GM12878 (cell line): ENCODE data around the gene CTNS. TPM values are rescaled to one million over a fixed set of nuclear protein-coding genes. Genes with fewer than 3 reads are reported as not detected.

Source experiments
- ASH2L ChIP-seq: fragments of 300-600, 200-600 bp; sonication (generic); IDR thresholded peaks from 2 replicates; pipeline ENCODE4 v1.6.1; 2017; ENCODE audit warnings: low read depth, mild to moderate bottlenecking, borderline replicate concordance
- EP300 ChIP-seq, 2 experiments: fragments of 150-350 bp in 1 of 2; IDR thresholded peaks; 2 replicates each; pipeline ENCODE4 v1.6.1; 2011 to 2012; ENCODE audit warnings: low read depth in 2 of 2, low read length in 2 of 2, borderline replicate concordance in 1 of 2, improper control_type of control experiment in 1 of 2, inconsistent platforms in 1 of 2; ENCODE audit not compliant: control insufficient read depth in 1 of 2
- KAT2A ChIP-seq: conservative IDR thresholded peaks from 2 replicates; pipeline ENCODE4 v1.6.1; 2011; ENCODE audit warnings: low read depth, low read length; ENCODE audit not compliant: control insufficient read depth
- KLF5 ChIP-seq: fragments of 450-650 bp; IDR thresholded peaks from 2 replicates; pipeline ENCODE4 v1.6.1; 2014; ENCODE audit warnings: mild to moderate bottlenecking; ENCODE audit not compliant: partially characterized antibody
- LARP7 ChIP-seq: fragments of 450-650 bp; IDR thresholded peaks from 2 replicates; pipeline ENCODE4 v1.6.1; 2017; ENCODE audit warnings: mild to moderate bottlenecking
- MEF2A ChIP-seq: IDR thresholded peaks from 2 replicates; pipeline ENCODE4 v1.6.1; 2011; ENCODE audit warnings: low read depth, mild to moderate bottlenecking, low read length, moderate library complexity; ENCODE audit not compliant: insufficient read depth
- MTA2 ChIP-seq: fragments of 450-650 bp; IDR thresholded peaks from 2 replicates; pipeline ENCODE4 v1.6.1; 2016; ENCODE audit warnings: low read depth, mild to moderate bottlenecking, moderate library complexity
- NFIC ChIP-seq: IDR thresholded peaks from 2 replicates; pipeline ENCODE4 v1.6.1; 2012; ENCODE audit warnings: low read depth, mild to moderate bottlenecking, inconsistent platforms, low read length, moderate library complexity
- NR2C2 ChIP-seq: IDR thresholded peaks from 2 replicates; pipeline ENCODE4 v1.6.1; 2011; ENCODE audit warnings: borderline replicate concordance, low read depth; ENCODE audit not compliant: control insufficient read depth, insufficient read length
- PML ChIP-seq: IDR thresholded peaks from 2 replicates; pipeline ENCODE4 v1.6.1; 2012; ENCODE audit warnings: low read length, inconsistent platforms
- RCOR1 ChIP-seq: conservative IDR thresholded peaks from 2 replicates; pipeline ENCODE4 v1.6.1; 2012; ENCODE audit warnings: low read depth, low read length, improper control_type of control experiment
- STAT1 ChIP-seq: fragments of 450-650 bp; conservative IDR thresholded peaks from 2 replicates; pipeline ENCODE4 v1.6.1; 2014; ENCODE audit warnings: antibody characterized with exemption, mild to moderate bottlenecking
- TARDBP ChIP-seq: IDR thresholded peaks from 2 replicates; pipeline ENCODE4 v1.6.1; 2016; ENCODE audit warnings: borderline replicate concordance
- polyA plus RNA-seq, 11 experiments: library from polyadenylated mRNA; depleted of rRNA in 4 of 11; unstranded in 6 of 11; stranded (reverse) in 5 of 11; fragments of >200 nt; fragmentation: Nextera tagmentation in 4 of 11; fragmentation: Illumina TruSeq in 1 of 11; extraction: Ambion mirVana in 4 of 11; extraction: Trizol in 1 of 11; gene quantifications; 1 replicate in 1 of 11; 2 replicates in 10 of 11; pipeline versions ENCODE4 v1.2.1 to v1.2.3, GENCODE V29; 2011 to 2016; ENCODE audit warnings: inconsistent platforms in 2 of 11, missing spikeins in 2 of 11, low read depth in 1 of 11
- total RNA-seq, 4 experiments: library from RNA; depleted of rRNA in 3 of 4; stranded (reverse); fragments of >200 nt in 3 of 4; fragmentation: Illumina TruSeq in 1 of 4; extraction: Trizol in 1 of 4; gene quantifications; 2 replicates each; pipeline versions ENCODE4 v1.2.1 to v1.2.3, GENCODE V29; 2013 to 2021
- TF ChIP-seq, protein P1 (sequence below): fragments of 450-650 bp; IDR thresholded peaks from 2 replicates; pipeline ENCODE4 v1.6.1; 2017; ENCODE audit warnings: mild to moderate bottlenecking, moderate library complexity
- TF ChIP-seq, protein P2 (sequence below): IDR thresholded peaks from 2 replicates; pipeline ENCODE4 v1.6.1; 2011; ENCODE audit warnings: low read depth, mild to moderate bottlenecking, low read length, moderate library complexity, borderline replicate concordance; ENCODE audit errors: extremely low read depth
- TF ChIP-seq, protein P3 (sequence below): fragments of 450-650 bp; IDR thresholded peaks from 2 replicates; pipeline ENCODE4 v1.6.1; 2016; ENCODE audit warnings: mild to moderate bottlenecking
- TF ChIP-seq, protein P4 (sequence below): IDR thresholded peaks from 2 replicates; pipeline ENCODE4 v1.6.1; 2011; ENCODE audit warnings: mild to moderate bottlenecking, low read depth, low read length, moderate library complexity; ENCODE audit not compliant: insufficient replicate concordance
- TF ChIP-seq, protein P5 (sequence below): IDR thresholded peaks from 2 replicates; pipeline ENCODE4 v1.6.1; 2012; ENCODE audit warnings: low read depth, low read length, improper control_type of control experiment
- TF ChIP-seq, protein P6 (sequence below): fragments of 450-650 bp; IDR thresholded peaks from 2 replicates; pipeline ENCODE4 v1.6.1; 2016; ENCODE audit warnings: mild to moderate bottlenecking

The CTNS gene
- total and polyA plus RNA-seq, 10 of the 15 experiments (the other 5 are each of a cell fraction or from before 2014, with no cell fraction given) = 0.92 to 10.7 (median 6.4) TPM

DNA sequence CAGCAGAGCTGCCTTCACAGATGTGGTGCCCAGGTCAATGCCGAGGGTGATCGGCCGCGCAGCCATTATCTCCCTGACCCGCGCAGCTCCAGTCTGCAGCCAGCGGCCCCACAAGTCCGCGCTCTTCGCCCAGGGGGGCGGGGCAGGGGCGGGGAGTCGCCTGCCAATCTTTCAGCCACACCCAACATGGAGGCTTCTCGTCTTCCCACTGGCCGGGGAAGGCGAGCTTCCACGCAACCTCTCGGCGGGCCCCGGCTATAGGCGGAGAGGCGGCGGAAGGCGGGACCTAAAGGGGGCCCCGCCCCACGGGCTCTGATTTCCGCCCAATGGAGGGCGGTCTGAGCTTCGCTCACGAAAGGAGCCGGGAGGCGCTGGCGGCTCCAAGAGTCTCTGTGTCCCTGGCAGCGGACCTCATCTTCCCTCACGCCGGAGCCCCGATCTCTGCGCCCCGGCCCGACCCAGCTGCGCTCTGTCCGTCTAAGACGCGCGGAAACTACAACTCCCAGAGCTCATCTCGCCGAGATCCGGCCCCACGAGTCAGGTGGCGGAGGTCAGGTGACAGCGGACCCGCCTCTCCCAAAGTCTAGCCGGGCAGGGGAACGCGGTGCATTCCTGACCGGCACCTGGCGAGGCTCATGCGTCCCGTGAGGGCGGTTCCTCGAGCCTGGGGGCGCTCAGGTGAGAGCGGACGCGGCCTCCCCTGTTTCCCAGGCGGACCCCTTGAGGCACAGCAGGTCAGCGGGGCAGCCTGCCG, at the start of gene CTNS, which contains the start of gene SHPK (continued):
- TF ChIP-seq, protein P1, sequence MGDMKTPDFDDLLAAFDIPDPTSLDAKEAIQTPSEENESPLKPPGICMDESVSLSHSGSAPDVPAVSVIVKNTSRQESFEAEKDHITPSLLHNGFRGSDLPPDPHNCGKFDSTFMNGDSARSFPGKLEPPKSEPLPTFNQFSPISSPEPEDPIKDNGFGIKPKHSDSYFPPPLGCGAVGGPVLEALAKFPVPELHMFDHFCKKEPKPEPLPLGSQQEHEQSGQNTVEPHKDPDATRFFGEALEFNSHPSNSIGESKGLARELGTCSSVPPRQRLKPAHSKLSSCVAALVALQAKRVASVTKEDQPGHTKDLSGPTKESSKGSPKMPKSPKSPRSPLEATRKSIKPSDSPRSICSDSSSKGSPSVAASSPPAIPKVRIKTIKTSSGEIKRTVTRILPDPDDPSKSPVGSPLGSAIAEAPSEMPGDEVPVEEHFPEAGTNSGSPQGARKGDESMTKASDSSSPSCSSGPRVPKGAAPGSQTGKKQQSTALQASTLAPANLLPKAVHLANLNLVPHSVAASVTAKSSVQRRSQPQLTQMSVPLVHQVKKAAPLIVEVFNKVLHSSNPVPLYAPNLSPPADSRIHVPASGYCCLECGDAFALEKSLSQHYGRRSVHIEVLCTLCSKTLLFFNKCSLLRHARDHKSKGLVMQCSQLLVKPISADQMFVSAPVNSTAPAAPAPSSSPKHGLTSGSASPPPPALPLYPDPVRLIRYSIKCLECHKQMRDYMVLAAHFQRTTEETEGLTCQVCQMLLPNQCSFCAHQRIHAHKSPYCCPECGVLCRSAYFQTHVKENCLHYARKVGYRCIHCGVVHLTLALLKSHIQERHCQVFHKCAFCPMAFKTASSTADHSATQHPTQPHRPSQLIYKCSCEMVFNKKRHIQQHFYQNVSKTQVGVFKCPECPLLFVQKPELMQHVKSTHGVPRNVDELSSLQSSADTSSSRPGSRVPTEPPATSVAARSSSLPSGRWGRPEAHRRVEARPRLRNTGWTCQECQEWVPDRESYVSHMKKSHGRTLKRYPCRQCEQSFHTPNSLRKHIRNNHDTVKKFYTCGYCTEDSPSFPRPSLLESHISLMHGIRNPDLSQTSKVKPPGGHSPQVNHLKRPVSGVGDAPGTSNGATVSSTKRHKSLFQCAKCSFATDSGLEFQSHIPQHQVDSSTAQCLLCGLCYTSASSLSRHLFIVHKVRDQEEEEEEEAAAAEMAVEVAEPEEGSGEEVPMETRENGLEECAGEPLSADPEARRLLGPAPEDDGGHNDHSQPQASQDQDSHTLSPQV = no peak
- peak; percentile 94 for TF ChIP-seq TARDBP
- TF ChIP-seq, protein P2, sequence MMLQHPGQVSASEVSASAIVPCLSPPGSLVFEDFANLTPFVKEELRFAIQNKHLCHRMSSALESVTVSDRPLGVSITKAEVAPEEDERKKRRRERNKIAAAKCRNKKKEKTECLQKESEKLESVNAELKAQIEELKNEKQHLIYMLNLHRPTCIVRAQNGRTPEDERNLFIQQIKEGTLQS = peak; percentile 98
- no peak for TF ChIP-seq MTA2
- no peak for TF ChIP-seq PML
- TF ChIP-seq EP300 (IDR thresholded peaks at IDR 0.05; ENCODE audit: borderline replicate concordance in 1 of 2, control insufficient read depth in 1 of 2, low read depth in 2 of 2, low read length in 2 of 2) = no peak
- TF ChIP-seq NFIC = no peak
- TF ChIP-seq RCOR1 = no peak
- TF ChIP-seq LARP7 = peak; percentile 93
- TF ChIP-seq, protein P3, sequence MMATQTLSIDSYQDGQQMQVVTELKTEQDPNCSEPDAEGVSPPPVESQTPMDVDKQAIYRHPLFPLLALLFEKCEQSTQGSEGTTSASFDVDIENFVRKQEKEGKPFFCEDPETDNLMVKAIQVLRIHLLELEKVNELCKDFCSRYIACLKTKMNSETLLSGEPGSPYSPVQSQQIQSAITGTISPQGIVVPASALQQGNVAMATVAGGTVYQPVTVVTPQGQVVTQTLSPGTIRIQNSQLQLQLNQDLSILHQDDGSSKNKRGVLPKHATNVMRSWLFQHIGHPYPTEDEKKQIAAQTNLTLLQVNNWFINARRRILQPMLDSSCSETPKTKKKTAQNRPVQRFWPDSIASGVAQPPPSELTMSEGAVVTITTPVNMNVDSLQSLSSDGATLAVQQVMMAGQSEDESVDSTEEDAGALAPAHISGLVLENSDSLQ = peak; percentile 98
- TF ChIP-seq NR2C2 = no peak
- TF ChIP-seq KLF5 = peak; percentile 67
- no peak for TF ChIP-seq ASH2L
- TF ChIP-seq, protein P4, sequence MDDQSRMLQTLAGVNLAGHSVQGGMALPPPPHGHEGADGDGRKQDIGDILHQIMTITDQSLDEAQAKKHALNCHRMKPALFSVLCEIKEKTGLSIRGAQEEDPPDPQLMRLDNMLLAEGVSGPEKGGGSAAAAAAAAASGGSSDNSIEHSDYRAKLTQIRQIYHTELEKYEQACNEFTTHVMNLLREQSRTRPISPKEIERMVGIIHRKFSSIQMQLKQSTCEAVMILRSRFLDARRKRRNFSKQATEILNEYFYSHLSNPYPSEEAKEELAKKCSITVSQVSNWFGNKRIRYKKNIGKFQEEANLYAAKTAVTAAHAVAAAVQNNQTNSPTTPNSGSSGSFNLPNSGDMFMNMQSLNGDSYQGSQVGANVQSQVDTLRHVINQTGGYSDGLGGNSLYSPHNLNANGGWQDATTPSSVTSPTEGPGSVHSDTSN = peak; percentile 93
- TF ChIP-seq STAT1 = 0 out of 2 replicates have a peak, but pooled peaks have one; percentile 47
- TF ChIP-seq MEF2A = no peak
- TF ChIP-seq, protein P5, sequence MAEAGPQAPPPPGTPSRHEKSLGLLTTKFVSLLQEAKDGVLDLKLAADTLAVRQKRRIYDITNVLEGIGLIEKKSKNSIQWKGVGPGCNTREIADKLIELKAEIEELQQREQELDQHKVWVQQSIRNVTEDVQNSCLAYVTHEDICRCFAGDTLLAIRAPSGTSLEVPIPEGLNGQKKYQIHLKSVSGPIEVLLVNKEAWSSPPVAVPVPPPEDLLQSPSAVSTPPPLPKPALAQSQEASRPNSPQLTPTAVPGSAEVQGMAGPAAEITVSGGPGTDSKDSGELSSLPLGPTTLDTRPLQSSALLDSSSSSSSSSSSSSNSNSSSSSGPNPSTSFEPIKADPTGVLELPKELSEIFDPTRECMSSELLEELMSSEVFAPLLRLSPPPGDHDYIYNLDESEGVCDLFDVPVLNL = 0 out of 2 replicates have a peak, but pooled peaks have one; percentile 35
- TF ChIP-seq, protein P6, sequence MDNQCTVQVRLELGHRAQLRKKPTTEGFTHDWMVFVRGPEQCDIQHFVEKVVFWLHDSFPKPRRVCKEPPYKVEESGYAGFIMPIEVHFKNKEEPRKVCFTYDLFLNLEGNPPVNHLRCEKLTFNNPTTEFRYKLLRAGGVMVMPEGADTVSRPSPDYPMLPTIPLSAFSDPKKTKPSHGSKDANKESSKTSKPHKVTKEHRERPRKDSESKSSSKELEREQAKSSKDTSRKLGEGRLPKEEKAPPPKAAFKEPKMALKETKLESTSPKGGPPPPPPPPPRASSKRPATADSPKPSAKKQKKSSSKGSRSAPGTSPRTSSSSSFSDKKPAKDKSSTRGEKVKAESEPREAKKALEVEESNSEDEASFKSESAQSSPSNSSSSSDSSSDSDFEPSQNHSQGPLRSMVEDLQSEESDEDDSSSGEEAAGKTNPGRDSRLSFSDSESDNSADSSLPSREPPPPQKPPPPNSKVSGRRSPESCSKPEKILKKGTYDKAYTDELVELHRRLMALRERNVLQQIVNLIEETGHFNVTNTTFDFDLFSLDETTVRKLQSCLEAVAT = no peak
- TF ChIP-seq KAT2A = no peak
